HG03095 (cell line): ENCODE results near the gene WNT3A.
A peak's percentile ranks its signal among the peaks of the same experiment; 100 is the strongest.

Source experiments
- ATAC-seq: cut with Tn5 transposase; IDR thresholded peaks from one replicate; pipeline ENCODE4 v1.9.1; 2021; ENCODE audit warnings: moderate library complexity; ENCODE audit not compliant: unreplicated experiment

The WNT3A gene

GRCh38 chr1:228097333-228098081, 90.7 kb downstream of the WNT3A start:
- ATAC-seq = no peak

- no peak for ATAC-seq
Observed at GRCh38 chr1:228098323-228098931, 91.6 kb downstream of the WNT3A start.

- ATAC-seq = no peak
Observed at GRCh38 chr1:228099331-228099732, 92.5 kb downstream of the WNT3A start.

- ATAC-seq = no peak
Observed at GRCh38 chr1:228100822-228101613, 94.2 kb downstream of the WNT3A start.

GRCh38 chr1:228101614-228101993, 94.8 kb downstream of the WNT3A start:
- ATAC-seq = no peak

GRCh38 chr1:228101994-228102790, 95.4 kb downstream of the WNT3A start:
- peak; percentile 31 for ATAC-seq

GRCh38 chr1:228102791-228103620, 96.2 kb downstream of the WNT3A start, which contains the start of gene C1orf35:
Gene C1orf35, minus strand, starts transcription at chr1:228103325. Its CDS starts 98 bp downstream, at chr1:228103227.
- peak; percentile 52 for ATAC-seq

GRCh38 chr1:228104526-228105269, 97.9 kb downstream of the WNT3A start:
- ATAC-seq = no peak

- no peak for ATAC-seq
Observed at GRCh38 chr1:228105270-228105995, 98.6 kb downstream of the WNT3A start.

GRCh38 chr1:228105996-228106799, 99.4 kb downstream of the WNT3A start:
- no peak for ATAC-seq

- no peak for ATAC-seq
Observed at GRCh38 chr1:228106800-228107054, 99.9 kb downstream of the WNT3A start.

- no peak for ATAC-seq
Observed at GRCh38 chr1:228107636-228108035, 100.8 kb downstream of the WNT3A start.

- ATAC-seq = no peak
Observed at GRCh38 chr1:228108055-228108690, 101.4 kb downstream of the WNT3A start.

- peak; percentile 11 for ATAC-seq
Observed at GRCh38 chr1:228108742-228109072, 101.9 kb downstream of the WNT3A start.

- ATAC-seq = peak; percentile 82
Observed at GRCh38 chr1:228109073-228109961, 102.5 kb downstream of the WNT3A start, which contains the start of gene MRPL55. Gene MRPL55, minus strand, starts transcription at chr1:228109299. Its CDS starts 1,039 bp downstream, at chr1:228108260.

GRCh38 chr1:228109962-228110488, 103.2 kb downstream of the WNT3A start:
- no peak for ATAC-seq
